HEK293T (cell line): ENCODE data around the gene PXMP2.
"Not testable (repeated sequence)": the region's sequence is repeated elsewhere in the genome, so short reads cannot be mapped to it uniquely, and the experiment has no call there.

Source experiments
- CTCF ChIA-PET: fragments of 350-600 bp; formaldehyde crosslinking; extraction: SDS; loops from one replicate; lab custom pipeline; 2021; ENCODE audit warnings: antibody characterized with exemption, inconsistent platforms; lab: Yijun Ruan, JAX
- POLR2A ChIA-PET: fragments of 350-600 bp; formaldehyde crosslinking; extraction: SDS; loops from one replicate; lab custom pipeline; 2020; ENCODE audit warnings: antibody characterized with exemption, inconsistent platforms; lab: Yijun Ruan, JAX
- DNase-seq: peaks from one replicate; pipeline ENCODE4 v3.0.0; 2012; ENCODE audit warnings: mixed read lengths; ENCODE audit errors: extremely low spot score
- ARNT ChIP-seq: fragments of 450-650 bp; IDR thresholded peaks from 2 replicates; pipeline ENCODE4 v1.6.1; 2017; ENCODE audit warnings: mild to moderate bottlenecking
- BHLHE40 ChIP-seq: fragments of 450-650 bp; IDR thresholded peaks from 2 replicates; pipeline ENCODE4 v1.6.1; 2016; ENCODE audit warnings: mild to moderate bottlenecking, moderate library complexity, borderline replicate concordance
- CTBP1 ChIP-seq: fragments of 450-650 bp; IDR thresholded peaks from 2 replicates; pipeline ENCODE4 v1.6.1; 2016; ENCODE audit warnings: borderline replicate concordance
- ELF4 ChIP-seq: fragments of 450-650 bp; IDR thresholded peaks from 2 replicates; pipeline ENCODE4 v1.6.1; 2017; ENCODE audit warnings: antibody characterized with exemption
- FOXA1 ChIP-seq: fragments of 450-650 bp; IDR thresholded peaks from 2 replicates; pipeline ENCODE4 v1.6.1; 2016; ENCODE audit warnings: mild to moderate bottlenecking
- FOXK2 ChIP-seq: fragments of 450-650 bp; IDR thresholded peaks from 2 replicates; pipeline ENCODE4 v1.6.1; 2016; ENCODE audit warnings: mild to moderate bottlenecking
- FOXM1 ChIP-seq: fragments of 450-650 bp; IDR thresholded peaks from 2 replicates; pipeline ENCODE4 v1.6.1; 2017; ENCODE audit warnings: mild to moderate bottlenecking, borderline replicate concordance
- HDGF ChIP-seq: fragments of 450-650 bp; IDR thresholded peaks from 2 replicates; pipeline ENCODE4 v1.6.1; 2017; ENCODE audit warnings: antibody characterized with exemption, borderline replicate concordance
- L3MBTL2 ChIP-seq: fragments of 450-650 bp; conservative IDR thresholded peaks from 2 replicates; pipeline ENCODE4 v1.6.1; 2016; ENCODE audit warnings: mild to moderate bottlenecking
- LEF1 ChIP-seq: fragments of 450-650 bp; IDR thresholded peaks from 2 replicates; pipeline ENCODE4 v1.6.1; 2017; ENCODE audit warnings: mild to moderate bottlenecking, borderline replicate concordance
- NFRKB ChIP-seq: fragments of 450-650 bp; IDR thresholded peaks from 2 replicates; pipeline ENCODE4 v1.6.1; 2016; ENCODE audit warnings: mild to moderate bottlenecking, moderate library complexity
- PKNOX1 ChIP-seq: fragments of 450-650 bp; IDR thresholded peaks from 2 replicates; pipeline ENCODE4 v1.6.1; 2016
- SP1 ChIP-seq: fragments of 450-650 bp; IDR thresholded peaks from 2 replicates; pipeline ENCODE4 v1.6.1; 2017
- SUZ12 ChIP-seq: fragments of 450-650 bp; IDR thresholded peaks from 2 replicates; pipeline ENCODE4 v1.6.1; 2016; ENCODE audit warnings: mild to moderate bottlenecking
- TARDBP ChIP-seq: fragments of 450-650 bp; IDR thresholded peaks from 2 replicates; pipeline ENCODE4 v1.6.1; 2016
- ZNF384 ChIP-seq: fragments of 450-650 bp; IDR thresholded peaks from 2 replicates; pipeline ENCODE4 v1.6.1; 2016

The PXMP2 gene

GRCh38 chr12:132746613-132747012, 59.2 kb downstream of the PXMP2 start:
- TF ChIP-seq BHLHE40 (no peak), HDGF (no peak), ZNF384 (no peak), L3MBTL2 (no peak), SUZ12 (no peak), CTBP1 (no peak), SP1 (no peak), FOXM1 (no peak), ARNT (no peak), NFRKB (no peak), PKNOX1 (no peak), TARDBP (no peak), FOXA1 (no peak), LEF1 (no peak), FOXK2 (no peak), ELF4 (no peak)
- CTCF ChIA-PET, result no interaction called here
- POLR2A ChIA-PET, result no interaction called here
- no peak for DNase-seq

- no peak for DNase-seq
- ChIA-PET CTCF (no interaction called here), POLR2A (no interaction called here)
- TF ChIP-seq SP1 (no peak), FOXM1 (no peak), LEF1 (no peak), BHLHE40 (no peak), L3MBTL2 (no peak), NFRKB (no peak), SUZ12 (no peak), ZNF384 (no peak), ELF4 (no peak)
Observed at GRCh38 chr12:132747395-132747794, 60.0 kb downstream of the PXMP2 start.

DNA sequence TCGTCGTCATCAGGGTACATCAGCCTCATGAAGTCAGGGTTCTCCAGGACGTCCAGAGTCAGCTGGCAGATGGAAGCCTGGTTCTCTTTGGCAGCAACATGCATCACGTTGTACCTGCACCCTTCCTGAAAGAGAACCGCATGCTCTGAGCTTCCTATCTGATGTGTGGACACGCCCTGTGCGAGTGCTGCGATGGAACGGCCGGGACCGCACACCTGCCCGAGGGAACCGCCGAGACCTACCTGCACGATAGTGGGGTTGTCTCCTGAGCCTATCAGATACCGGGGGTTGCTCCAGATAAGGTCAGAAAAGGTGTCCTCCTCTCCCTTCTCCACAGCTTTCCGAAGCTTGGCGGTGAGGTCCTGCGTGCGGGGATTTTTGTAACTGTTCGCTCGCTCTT, 60.5 kb downstream of the PXMP2 start:
- DNase-seq, result no peak
- TF ChIP-seq SUZ12 (no peak), FOXM1 (no peak), LEF1 (no peak), ZNF384 (no peak), HDGF (no peak), CTBP1 (no peak), BHLHE40 (no peak), TARDBP (no peak), PKNOX1 (no peak)
- ChIA-PET POLR2A (no interaction called here), CTCF (no interaction called here)

GRCh38 chr12:132748319-132748718, 60.9 kb downstream of the PXMP2 start:
- POLR2A ChIA-PET, result interaction anchor here (1.0 kb wide), 1 partner anchor 12 kb away, joined by 3 read pairs; no protein-coding TSS in a partner anchor
- no peak for TF ChIP-seq HDGF
- no peak for TF ChIP-seq ARNT
- no peak for TF ChIP-seq ELF4
- no peak for TF ChIP-seq NFRKB
- no peak for TF ChIP-seq FOXA1
- no peak for TF ChIP-seq PKNOX1
- TF ChIP-seq TARDBP, result no peak
- no peak for TF ChIP-seq LEF1
- TF ChIP-seq CTBP1, result no peak
- TF ChIP-seq ZNF384, result no peak
- no peak for TF ChIP-seq SP1
- no peak for TF ChIP-seq L3MBTL2
- TF ChIP-seq FOXM1, result no peak
- TF ChIP-seq BHLHE40, result no peak
- no peak for TF ChIP-seq FOXK2
- DNase-seq, result no peak
- CTCF ChIA-PET, result no interaction called here

GRCh38 chr12:132753670-132754069, 66.3 kb downstream of the PXMP2 start:
- POLR2A ChIA-PET, CTCF ChIA-PET, DNase-seq: not testable (repeated sequence)

DNA sequence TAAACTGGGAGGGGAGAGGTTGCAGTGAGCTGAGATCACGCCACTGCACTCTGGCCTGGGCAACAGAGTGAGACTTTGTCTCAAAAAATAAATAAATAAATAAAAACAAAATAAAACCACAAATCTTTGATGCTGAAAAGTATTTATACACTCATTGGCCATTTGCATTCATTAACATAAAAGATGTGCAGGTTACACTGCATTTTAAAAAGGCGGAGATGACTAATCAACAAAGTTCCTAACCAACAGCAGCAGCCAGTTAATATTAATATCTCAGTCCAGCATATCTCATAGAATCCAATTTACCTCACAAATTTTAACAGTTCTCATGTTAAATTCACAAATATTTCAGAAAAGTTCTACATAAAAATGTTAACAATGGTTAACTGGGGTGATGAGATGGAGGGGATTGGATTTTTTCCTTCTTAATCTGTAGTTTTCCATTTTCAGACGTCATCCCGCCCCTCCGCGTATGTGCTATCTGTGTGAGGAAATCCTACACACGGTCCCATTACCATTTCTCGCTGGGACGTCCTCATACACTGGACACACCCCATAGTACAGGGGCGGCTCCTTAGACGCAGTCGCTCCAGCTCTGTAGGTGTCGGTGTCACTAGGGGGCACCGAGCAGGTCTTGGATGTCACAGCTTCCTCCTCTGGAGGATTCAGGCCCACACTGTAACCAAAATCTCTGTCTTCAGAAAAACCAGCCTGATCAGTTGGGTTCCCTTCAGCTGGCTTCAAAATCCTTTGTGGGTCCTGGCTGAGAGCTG, 67.0 kb downstream of the PXMP2 start:
- no peak for DNase-seq
- ChIA-PET CTCF (interaction anchor here (0.6 kb wide), 1 partner anchor 107 kb away, joined by 3 read pairs; no protein-coding TSS in a partner anchor), POLR2A (no interaction called here)
- TF ChIP-seq ARNT, result no peak
- TF ChIP-seq L3MBTL2, result no peak
- no peak for TF ChIP-seq LEF1
- TF ChIP-seq FOXA1, result no peak
- TF ChIP-seq NFRKB, result no peak
- no peak for TF ChIP-seq ZNF384
- no peak for TF ChIP-seq BHLHE40
- TF ChIP-seq TARDBP, result no peak
- TF ChIP-seq SUZ12, result no peak
- TF ChIP-seq PKNOX1, result no peak
- TF ChIP-seq CTBP1, result no peak
- TF ChIP-seq SP1, result no peak
- TF ChIP-seq ELF4, result no peak
- no peak for TF ChIP-seq FOXK2
- no peak for TF ChIP-seq FOXM1
- TF ChIP-seq HDGF, result no peak
